GM12892 (cell line): ENCODE measurements around the gene SNX9.

Source experiments
- POLR2A ChIP-seq: IDR thresholded peaks from 2 replicates; pipeline ENCODE4 v1.6.1; 2011; ENCODE audit warnings: low read depth, low read length, control low read depth
- POLR2AphosphoS5 ChIP-seq: IDR thresholded peaks from 2 replicates; pipeline ENCODE4 v1.6.1; 2011; ENCODE audit warnings: low read depth, low read length, control low read depth
- TAF1 ChIP-seq: IDR thresholded peaks from 2 replicates; pipeline ENCODE4 v1.6.1; 2011; ENCODE audit warnings: low read depth, mild to moderate bottlenecking, control low read depth, low read length, borderline replicate concordance

DNA sequence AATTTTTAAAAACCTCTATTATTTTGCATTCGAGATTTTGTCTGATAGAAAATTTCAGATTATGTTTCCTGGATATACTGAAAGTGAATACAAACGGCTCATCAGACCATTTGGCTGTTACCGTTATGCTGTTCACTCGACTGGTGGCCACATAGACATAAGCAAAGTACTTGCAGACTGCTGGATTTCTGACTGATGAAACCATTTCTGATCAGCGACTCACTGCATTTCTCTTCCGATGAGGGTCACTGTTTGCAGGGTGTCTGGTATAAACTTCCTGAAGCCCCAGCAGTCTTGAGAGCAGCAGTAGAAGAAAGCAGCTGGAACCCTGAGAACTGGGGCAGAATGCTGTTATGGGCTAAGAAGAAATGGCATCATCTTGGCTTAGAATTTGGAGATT is 17.7 kb downstream of the SNX9 start:
- TF ChIP-seq POLR2A (no peak), TAF1 (no peak), POLR2AphosphoS5 (no peak)
